Smooth muscle cell (in vitro differentiated cells): Measurements from ENCODE around the gene SCAI. TPM values are rescaled to one million over a fixed set of nuclear protein-coding genes. Genes with fewer than 3 reads are reported as not detected.
A peak's percentile ranks its signal among the peaks of the same experiment; 100 is the strongest.
"Not testable (repeated sequence)": the region's sequence is repeated elsewhere in the genome, so short reads cannot be mapped to it uniquely, and the experiment has no call there.

Experiments
- DNase-seq: peaks from one replicate; lab custom pipeline; 2025; ENCODE audit not compliant: unreplicated experiment; lab: John Stamatoyannopoulos, UW
- H2AFZ ChIP-seq: fragments of 200-600 bp; sonication (generic); 2 replicates; pipeline ENCODE4 v1.6.0; 2016; ENCODE audit warnings: antibody characterized with exemption, low read depth, mild to moderate bottlenecking
- H3F3A ChIP-seq: fragments of 200-600 bp; sonication (generic); 2 replicates; pipeline ENCODE4 v1.6.0; 2017; ENCODE audit warnings: antibody characterized with exemption, low read depth
- H3K27ac ChIP-seq: fragments of 200-600 bp; sonication (generic); 2 replicates; pipeline ENCODE4 v1.5.1; 2016; ENCODE audit warnings: low read depth, mild to moderate bottlenecking
- H3K27me3 ChIP-seq: fragments of 200-600 bp; sonication (generic); 2 replicates; pipeline ENCODE4 v1.6.1; 2016; ENCODE audit warnings: low read depth, mild to moderate bottlenecking
- H3K36me3 ChIP-seq: fragments of 200-600 bp; sonication (generic); 2 replicates; pipeline ENCODE4 v1.5.1; 2016; ENCODE audit warnings: low read depth
- H3K4me1 ChIP-seq: fragments of 200-600 bp; sonication (generic); 2 replicates; pipeline ENCODE4 v1.5.1; 2016; ENCODE audit warnings: low read depth
- H3K4me2 ChIP-seq: fragments of 200-600 bp; sonication (generic); 2 replicates; pipeline ENCODE4 v1.6.0; 2016; ENCODE audit warnings: mild to moderate bottlenecking
- H3K4me3 ChIP-seq: fragments of 200-600 bp; sonication (generic); 2 replicates; pipeline ENCODE4 v1.5.1; 2016; ENCODE audit warnings: mild to moderate bottlenecking
- H3K79me2 ChIP-seq: fragments of 200-600 bp; sonication (generic); 2 replicates; pipeline ENCODE4 v1.6.0; 2016; ENCODE audit warnings: low read depth, mild to moderate bottlenecking
- H3K9ac ChIP-seq: fragments of 200-600 bp; sonication (generic); 2 replicates; pipeline ENCODE4 v1.6.0; 2016; ENCODE audit warnings: low read depth
- H3K9me3 ChIP-seq: fragments of 200-600 bp; sonication (generic); replicated peaks from 2 replicates; pipeline ENCODE4 v1.5.1; 2016; ENCODE audit warnings: low read depth
- H4K20me1 ChIP-seq: fragments of 200-600 bp; sonication (generic); 2 replicates; pipeline ENCODE4 v1.6.0; 2016; ENCODE audit warnings: low read depth
- CTCF ChIP-seq: fragments of 200-600 bp; sonication (generic); IDR thresholded peaks from 2 replicates; pipeline ENCODE4 v1.5.1; 2017; ENCODE audit warnings: borderline replicate concordance, mild to moderate bottlenecking, antibody characterized with exemption; ENCODE audit not compliant: insufficient read depth, poor library complexity, severe bottlenecking
- WGBS: methylation state at CpG from one replicate; pipeline ENCODE4 v1.1.7; 2016; ENCODE audit warnings: low lambda C conversion rate; 5-methylcytosine and 5-hydroxymethylcytosine counted together
- polyA plus RNA-seq: library from polyadenylated mRNA; unstranded; fragments of >200 nt; fragmentation: Nextera tagmentation; extraction: Ambion mirVana; gene quantifications from 2 replicates; pipeline ENCODE4 v1.2.1, GENCODE V29; 2016
- total RNA-seq: library from RNA; depleted of rRNA; stranded (reverse); fragments of >200 nt; gene quantifications from 2 replicates; pipeline ENCODE4 v1.2.3, GENCODE V29; 2014

The SCAI gene
- total and polyA plus RNA-seq, 2 experiments from 2014 or later: 0.81 to 8.4 TPM

GRCh38 chr9:125110464-125110863 is 32.9 kb downstream of the SCAI start:
- Histone ChIP-seq H3K27ac (no peak overlapping the region), H3K79me2 (peaks cover 7% of the 10 kb centered on the region), H3K4me1 (no peaks in the 10 kb centered on the region), H3K4me3 (no peak overlapping the region), H2AFZ (no peak overlapping the region), H3K27me3 (no peaks in the 10 kb centered on the region), H3K36me3 (no peaks in the 10 kb centered on the region), H4K20me1 (no peaks in the 10 kb centered on the region), H3F3A (no peaks in the 10 kb centered on the region), H3K9ac (no peak overlapping the region), H3K9me3 (no peaks in the 10 kb centered on the region), H3K4me2 (no peak overlapping the region)
- TF ChIP-seq CTCF: no peak
- WGBS: 91% methylated on average over 2 of the region's 2 CpGs
- no peak for DNase-seq

- H3K9me3 ChIP-seq, H3F3A ChIP-seq, H2AFZ ChIP-seq, H3K4me2 ChIP-seq, H3K4me3 ChIP-seq, H3K4me1 ChIP-seq, H3K9ac ChIP-seq, H3K36me3 ChIP-seq, H3K79me2 ChIP-seq, H3K27me3 ChIP-seq, DNase-seq, H3K27ac ChIP-seq: not testable (repeated sequence)
- H4K20me1 ChIP-seq: peaks cover 13% of the 10 kb centered on the region
- WGBS: 100% methylated on average over 7 of the region's 33 CpGs
Observed at GRCh38 chr9:125108541-125108940, 34.8 kb downstream of the SCAI start.

- peaks cover 7% of the 10 kb centered on the region for H3K79me2 ChIP-seq
- H4K20me1 ChIP-seq: peaks cover 15% of the 10 kb centered on the region
- no peak for DNase-seq
- no peak for TF ChIP-seq CTCF
- no peak overlapping the region for H2AFZ ChIP-seq
- H3F3A ChIP-seq: no peaks in the 10 kb centered on the region
- H3K27me3 ChIP-seq: no peaks in the 10 kb centered on the region
- no peaks in the 10 kb centered on the region for H3K4me1 ChIP-seq
- H3K27ac ChIP-seq: peak overlapping the region; percentile 9
- H3K4me2 ChIP-seq: no peak overlapping the region
- no peak overlapping the region for H3K9ac ChIP-seq
- H3K9me3 ChIP-seq: no peaks in the 10 kb centered on the region
- H3K36me3 ChIP-seq: no peaks in the 10 kb centered on the region
- no peak overlapping the region for H3K4me3 ChIP-seq
Observed at GRCh38 chr9:125106285-125106893, 36.9 kb downstream of the SCAI start.

GRCh38 chr9:125103770-125104460 is 39.4 kb downstream of the SCAI start:
- H3F3A ChIP-seq: no peaks in the 10 kb centered on the region
- H3K27ac ChIP-seq: no peak overlapping the region
- no peaks in the 10 kb centered on the region for H3K79me2 ChIP-seq
- 97% methylated on average over 3 of the region's 3 CpGs for WGBS
- no peaks in the 10 kb centered on the region for H3K36me3 ChIP-seq
- no peak for DNase-seq
- H3K9ac ChIP-seq: no peak overlapping the region
- no peak overlapping the region for H3K4me2 ChIP-seq
- H2AFZ ChIP-seq: no peak overlapping the region
- H3K4me1 ChIP-seq: no peaks in the 10 kb centered on the region
- H3K9me3 ChIP-seq: no peaks in the 10 kb centered on the region
- H3K4me3 ChIP-seq: no peak overlapping the region
- peaks cover 15% of the 10 kb centered on the region for H4K20me1 ChIP-seq
- TF ChIP-seq CTCF: no peak
- H3K27me3 ChIP-seq: no peaks in the 10 kb centered on the region
